Measurements from ENCODE around the gene GDI2.

Gene GDI2

DNA sequence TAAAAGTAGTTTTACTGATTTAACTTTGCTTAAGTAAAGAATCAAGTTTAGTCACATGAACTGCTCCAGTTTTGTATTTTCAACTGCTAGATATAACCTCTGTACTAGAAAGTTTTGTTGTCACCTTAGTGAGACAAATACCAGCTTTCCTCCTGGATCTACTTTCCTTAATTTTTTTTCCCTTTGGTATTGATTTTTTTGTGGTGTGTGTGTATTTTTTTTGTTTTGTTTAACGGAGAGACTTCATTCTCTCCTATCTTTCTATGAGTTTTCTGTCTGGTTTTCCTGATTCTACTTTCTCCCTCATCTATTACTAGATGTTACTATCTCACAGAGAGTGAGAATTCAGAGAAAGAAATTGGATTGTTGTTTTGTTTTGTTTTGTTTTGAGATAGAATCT is 76.6 kb downstream of the GDI2 start:
- no peak for DNase-seq

GRCh38 chr10:5735119-5735518 is 78.1 kb downstream of the GDI2 start:
- DNase-seq = no peak

DNA sequence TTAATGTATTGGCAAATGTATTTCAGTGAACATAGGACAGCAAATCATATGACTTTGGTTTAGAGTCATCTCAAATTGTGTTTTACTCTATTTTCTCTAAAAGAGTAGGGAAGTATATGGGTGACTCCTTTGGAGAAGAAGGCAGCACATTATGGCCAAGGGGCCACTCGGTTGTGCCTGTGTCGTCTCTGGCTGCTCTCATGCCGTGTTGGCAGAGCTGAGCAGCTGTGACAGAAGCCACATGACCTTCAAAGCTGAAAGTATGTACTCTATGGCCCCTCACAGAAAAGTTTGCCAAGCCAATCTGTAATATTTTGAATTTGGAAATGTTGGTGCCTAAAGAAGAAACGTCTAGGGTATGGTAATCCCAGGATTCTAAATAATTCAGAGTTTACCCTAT is 81.1 kb downstream of the GDI2 start:
- DNase-seq = no peak

DNA sequence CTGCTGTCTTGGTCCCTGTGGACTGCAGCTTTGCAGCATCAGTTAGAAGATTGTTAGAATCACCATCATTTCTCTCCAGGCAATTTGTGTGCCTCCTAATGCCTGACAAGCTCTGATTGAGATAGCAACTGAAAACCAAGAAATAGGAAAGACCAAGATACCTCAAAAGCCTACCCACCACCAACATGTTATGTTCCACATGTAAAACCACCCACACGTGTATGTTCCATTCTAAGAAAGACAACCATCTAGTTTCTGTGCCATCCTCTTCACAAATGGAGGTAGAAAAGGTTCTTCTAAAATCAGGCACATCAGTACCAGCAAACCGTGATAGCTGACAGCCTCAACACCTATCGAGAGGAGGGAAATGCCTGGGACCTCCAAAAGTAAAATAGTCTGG is 81.7 kb downstream of the GDI2 start:
- DNase-seq = no peak

DNA sequence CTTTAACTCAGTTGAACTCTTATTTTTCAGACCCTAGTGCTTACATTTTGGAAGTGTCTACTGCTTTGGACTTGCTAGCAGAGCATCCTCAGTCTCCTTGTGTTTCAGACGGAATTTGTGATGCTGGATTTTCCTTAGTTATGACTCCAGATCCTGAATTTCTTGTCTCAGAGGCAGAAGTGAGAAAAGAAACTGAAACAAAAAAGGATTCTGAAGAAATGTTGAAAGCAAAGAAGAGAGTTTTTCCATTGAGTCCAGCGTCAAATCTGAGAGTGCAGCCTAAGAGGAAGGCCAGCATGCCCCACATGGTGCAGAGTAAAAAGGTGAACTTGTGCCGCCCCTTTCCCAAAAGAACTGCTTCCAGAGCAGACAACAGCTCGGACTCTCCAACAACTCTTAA is 82.5 kb downstream of the GDI2 start:
- DNase-seq = no peak

DNA sequence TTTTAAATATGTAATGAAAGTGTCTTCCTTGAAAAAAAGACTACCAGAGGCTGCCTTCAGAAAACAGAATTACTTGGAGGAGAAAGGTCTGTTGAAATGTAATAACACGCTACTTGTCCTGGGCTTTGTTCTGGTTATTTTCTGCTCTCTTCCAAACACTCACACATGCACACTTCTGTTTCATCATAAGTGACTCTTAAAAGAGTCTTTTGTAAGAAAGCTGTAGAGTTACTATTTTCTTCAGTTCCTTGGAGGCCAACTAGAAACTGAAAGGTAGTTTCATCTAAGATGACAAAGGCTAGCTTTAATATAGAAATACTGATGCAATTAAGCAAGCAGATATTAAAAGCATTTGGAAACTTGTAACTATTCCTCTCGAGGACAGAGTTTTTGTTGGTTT is 89.5 kb downstream of the GDI2 start:
- DNase-seq = no peak

DNA sequence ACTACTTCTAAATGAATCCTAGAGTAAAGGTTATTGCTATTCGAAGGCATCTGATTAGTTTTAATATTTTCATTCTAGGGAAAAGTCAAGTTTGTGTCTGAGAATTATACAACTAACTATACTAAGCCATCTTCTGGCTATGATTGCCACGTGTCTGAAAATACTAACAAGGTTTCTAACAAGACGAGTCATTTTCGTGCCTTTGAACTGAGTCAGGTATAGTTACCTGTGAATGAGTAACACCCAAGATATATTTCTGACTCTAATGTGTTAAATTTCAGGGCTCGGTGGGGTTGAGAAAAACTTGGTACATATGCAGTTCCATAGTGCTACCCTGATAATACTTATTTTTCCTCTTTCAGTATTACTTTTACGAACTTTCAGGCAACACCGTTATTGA is 93.1 kb downstream of the GDI2 start:
- DNase-seq = no peak

GRCh38 chr10:5719546-5719945 is 93.7 kb downstream of the GDI2 start:
- no peak for DNase-seq

Data from NCI-H2081 treated with DMSO at 0.1 percent for 48 hours (cell line).